ENCODE data around the gene SLC35F5. TPM values are rescaled to one million over a fixed set of nuclear protein-coding genes. Genes with fewer than 3 reads are reported as not detected.

SLC35F5 gene
- total RNA-seq, 1 donor from 2014 or later = 52.0 TPM

DNA sequence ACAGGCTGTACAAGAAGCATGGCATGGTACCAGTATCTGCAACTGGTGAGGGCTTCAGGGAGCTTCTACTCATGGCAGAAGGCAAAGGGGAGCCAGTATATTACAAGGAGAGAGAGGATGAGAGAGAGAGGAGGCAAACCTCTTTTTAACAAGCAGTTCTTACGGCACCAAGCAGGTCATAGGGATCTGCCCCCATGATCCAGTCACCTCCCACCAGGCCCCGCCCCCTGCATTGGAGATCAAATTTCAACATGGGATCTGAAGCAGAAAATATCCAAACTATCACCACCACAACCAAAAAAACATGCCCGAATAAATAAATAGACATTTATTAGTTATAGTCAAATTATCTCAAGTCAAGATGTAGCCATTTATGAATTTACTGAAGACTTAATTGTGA, 14.5 kb upstream of the SLC35F5 start:
- Mint-ChIP-seq H3K36me3 (ENCODE audit: insufficient read depth) (no peaks in the 10 kb centered on the region), H3K27ac (no peak overlapping the region), H3K27me3 (no peaks in the 10 kb centered on the region), H3K9me3 (ENCODE audit: low read depth) (no peaks in the 10 kb centered on the region), H3K4me1 (ENCODE audit: low read depth) (no peaks in the 10 kb centered on the region), H3K4me3 (ENCODE audit: low read depth) (no peak overlapping the region)
- TF ChIP-seq, protein P1, sequence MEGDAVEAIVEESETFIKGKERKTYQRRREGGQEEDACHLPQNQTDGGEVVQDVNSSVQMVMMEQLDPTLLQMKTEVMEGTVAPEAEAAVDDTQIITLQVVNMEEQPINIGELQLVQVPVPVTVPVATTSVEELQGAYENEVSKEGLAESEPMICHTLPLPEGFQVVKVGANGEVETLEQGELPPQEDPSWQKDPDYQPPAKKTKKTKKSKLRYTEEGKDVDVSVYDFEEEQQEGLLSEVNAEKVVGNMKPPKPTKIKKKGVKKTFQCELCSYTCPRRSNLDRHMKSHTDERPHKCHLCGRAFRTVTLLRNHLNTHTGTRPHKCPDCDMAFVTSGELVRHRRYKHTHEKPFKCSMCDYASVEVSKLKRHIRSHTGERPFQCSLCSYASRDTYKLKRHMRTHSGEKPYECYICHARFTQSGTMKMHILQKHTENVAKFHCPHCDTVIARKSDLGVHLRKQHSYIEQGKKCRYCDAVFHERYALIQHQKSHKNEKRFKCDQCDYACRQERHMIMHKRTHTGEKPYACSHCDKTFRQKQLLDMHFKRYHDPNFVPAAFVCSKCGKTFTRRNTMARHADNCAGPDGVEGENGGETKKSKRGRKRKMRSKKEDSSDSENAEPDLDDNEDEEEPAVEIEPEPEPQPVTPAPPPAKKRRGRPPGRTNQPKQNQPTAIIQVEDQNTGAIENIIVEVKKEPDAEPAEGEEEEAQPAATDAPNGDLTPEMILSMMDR (IDR thresholded peaks at IDR 0.05; ENCODE audit: unreplicated experiment) = no peak
- no peak for DNase-seq (ENCODE audit: low spot score, unreplicated experiment)

- Mint-ChIP-seq H3K9me3 (ENCODE audit: low read depth) (peaks cover 7% of the 10 kb centered on the region), H3K27ac (no peak overlapping the region), H3K27me3 (peaks cover 6% of the 10 kb centered on the region), H3K4me3 (ENCODE audit: low read depth) (no peak overlapping the region), H3K36me3 (ENCODE audit: insufficient read depth) (no peaks in the 10 kb centered on the region), H3K4me1 (ENCODE audit: low read depth) (no peaks in the 10 kb centered on the region)
- DNase-seq (ENCODE audit: low spot score, unreplicated experiment) = no peak
- TF ChIP-seq, protein P1 (IDR thresholded peaks at IDR 0.05; ENCODE audit: unreplicated experiment) = no peak
These were observed 13.1 kb upstream of the SLC35F5 start for GRCh38 chr2:113769555-113769954.

DNA sequence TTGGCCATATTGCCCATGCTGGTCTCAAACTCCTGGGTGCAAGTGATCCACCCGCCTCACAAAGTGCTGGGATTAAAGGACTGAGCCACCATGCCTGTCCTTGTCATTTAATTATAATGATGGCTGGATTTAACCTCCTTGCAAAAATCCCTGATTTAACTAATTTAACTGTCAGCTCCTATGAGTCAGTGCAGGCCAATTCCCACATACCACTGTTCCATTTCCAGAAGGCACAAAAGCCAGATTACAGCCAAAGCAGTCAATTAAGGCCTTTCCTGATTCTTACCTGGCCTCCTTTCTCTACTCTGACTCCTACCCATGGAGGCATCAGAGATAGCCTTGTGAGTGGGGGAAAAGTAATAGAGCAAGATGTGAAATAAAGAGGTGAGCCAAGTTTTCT, 12.3 kb upstream of the SLC35F5 start:
- peaks cover 6% of the 10 kb centered on the region for H3K27me3 Mint-ChIP-seq
- H3K36me3 Mint-ChIP-seq (ENCODE audit: insufficient read depth) = no peaks in the 10 kb centered on the region
- no peak overlapping the region for H3K27ac Mint-ChIP-seq
- DNase-seq (ENCODE audit: low spot score, unreplicated experiment) = no peak
- H3K9me3 Mint-ChIP-seq (ENCODE audit: low read depth) = peaks cover 7% of the 10 kb centered on the region
- TF ChIP-seq, protein P1 (IDR thresholded peaks at IDR 0.05; ENCODE audit: unreplicated experiment) = no peak
- H3K4me3 Mint-ChIP-seq (ENCODE audit: low read depth) = no peak overlapping the region
- H3K4me1 Mint-ChIP-seq (ENCODE audit: low read depth) = no peaks in the 10 kb centered on the region

- Mint-ChIP-seq H3K4me3 (ENCODE audit: low read depth) (no peak overlapping the region), H3K4me1 (ENCODE audit: low read depth) (no peaks in the 10 kb centered on the region), H3K27ac (peak overlapping the region; percentile 19), H3K9me3 (ENCODE audit: low read depth) (peaks cover 7% of the 10 kb centered on the region), H3K27me3 (peaks cover 6% of the 10 kb centered on the region), H3K36me3 (ENCODE audit: insufficient read depth) (no peaks in the 10 kb centered on the region)
- no peak for DNase-seq (ENCODE audit: low spot score, unreplicated experiment)
- TF ChIP-seq, protein P1 (IDR thresholded peaks at IDR 0.05; ENCODE audit: unreplicated experiment) = no peak
These were observed 11.5 kb upstream of the SLC35F5 start for GRCh38 chr2:113767811-113768460.

DNA sequence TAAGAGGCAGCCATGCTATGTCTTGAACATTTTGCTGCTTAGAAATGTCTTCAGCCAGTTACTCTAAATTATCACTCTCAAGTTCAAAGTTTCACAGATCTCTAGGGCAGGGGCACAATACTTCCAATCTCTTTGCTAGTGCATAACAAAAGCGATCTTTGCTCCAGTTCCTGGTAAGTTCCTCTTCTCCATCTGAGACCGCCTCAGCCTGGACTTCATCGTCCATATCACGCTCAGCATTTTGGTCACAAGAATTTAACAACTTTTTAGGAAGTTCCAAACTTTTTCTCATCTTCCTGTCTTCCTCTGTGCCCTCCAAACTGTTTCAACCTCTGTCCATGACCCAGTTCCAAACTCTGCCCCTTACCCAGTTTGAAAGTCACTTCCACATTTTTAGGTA, 8.8 kb upstream of the SLC35F5 start:
- Mint-ChIP-seq H3K27ac (no peak overlapping the region), H3K4me3 (ENCODE audit: low read depth) (no peak overlapping the region), H3K27me3 (peaks cover 11% of the 10 kb centered on the region), H3K36me3 (ENCODE audit: insufficient read depth) (no peaks in the 10 kb centered on the region), H3K9me3 (ENCODE audit: low read depth) (peaks cover 7% of the 10 kb centered on the region), H3K4me1 (ENCODE audit: low read depth) (no peaks in the 10 kb centered on the region)
- TF ChIP-seq, protein P1 (IDR thresholded peaks at IDR 0.05; ENCODE audit: unreplicated experiment) = no peak
- DNase-seq (ENCODE audit: low spot score, unreplicated experiment) = no peak
